Measurements from ENCODE around the gene OAS3.

DNA sequence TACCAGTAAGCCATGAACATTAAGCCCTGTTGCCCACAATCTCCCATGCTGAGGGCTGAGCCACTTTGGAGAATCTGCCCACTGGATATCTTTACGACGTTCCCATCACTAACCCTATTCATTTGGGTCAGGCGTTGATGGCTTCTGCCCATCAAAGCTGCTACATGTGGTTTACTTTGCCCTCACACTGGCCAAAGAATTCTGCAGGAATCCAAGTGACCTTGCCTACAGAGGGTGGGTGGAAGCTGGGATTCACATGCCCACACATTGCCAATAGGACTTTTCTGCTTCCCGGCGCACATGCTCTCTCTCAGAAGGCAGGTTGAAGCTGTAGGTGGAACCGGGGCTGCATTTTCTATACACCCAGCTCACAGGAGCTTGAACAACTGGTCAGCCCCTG, 68.4 kb downstream of the OAS3 start:
- TF ChIP-seq CTCF (IDR thresholded peaks at IDR 0.05 in 2 of 3, conservative IDR thresholded peaks at IDR 0.05 in 1 of 3; ENCODE audit: control insufficient read depth in 2 of 3, extremely low read depth in 1 of 3, insufficient read depth in 1 of 3, low read depth in 3 of 3, low read length in 3 of 3) (no peak), EZH2 (IDR thresholded peaks at IDR 0.05; ENCODE audit: borderline replicate concordance, control insufficient read depth, low read depth, low read length) (no peak), POLR2AphosphoS5 (IDR thresholded peaks at IDR 0.05; ENCODE audit: low read length) (no peak), TAF1 (IDR thresholded peaks at IDR 0.05; ENCODE audit: borderline replicate concordance, low read depth, low read length) (no peak), EP300 (IDR thresholded peaks at IDR 0.05; ENCODE audit: borderline replicate concordance in 1 of 2, control insufficient read depth in 1 of 2, low read depth in 2 of 2, low read length in 2 of 2) (no peak)
